Coronary artery (tissue), 2 donors: ENCODE results near the gene KLK14.

ENCODE experiments used
- DNase-seq: peaks from one replicate; pipeline ENCODE4 v3.0.0-alpha.2; 2017; ENCODE audit warnings: low spot score
- H3K27ac ChIP-seq, 2 donors: fragments of 200-600 bp; sonication (generic); one replicate each; pipeline ENCODE4 v1.5.1; 2016 to 2019
- H3K4me3 ChIP-seq: fragments of 200-600 bp; sonication (generic); 2 replicates; pipeline ENCODE4 v1.5.1; 2016; ENCODE audit warnings: mild to moderate bottlenecking, moderate library complexity
- TF ChIP-seq, protein P1 (sequence below): fragments of 200-600 bp; sonication (generic); IDR thresholded peaks from one replicate; pipeline ENCODE4 v1.5.1; 2019; ENCODE audit warnings: antibody characterized with exemption

KLK14 gene, protein sequence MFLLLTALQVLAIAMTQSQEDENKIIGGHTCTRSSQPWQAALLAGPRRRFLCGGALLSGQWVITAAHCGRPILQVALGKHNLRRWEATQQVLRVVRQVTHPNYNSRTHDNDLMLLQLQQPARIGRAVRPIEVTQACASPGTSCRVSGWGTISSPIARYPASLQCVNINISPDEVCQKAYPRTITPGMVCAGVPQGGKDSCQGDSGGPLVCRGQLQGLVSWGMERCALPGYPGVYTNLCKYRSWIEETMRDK

DNA sequence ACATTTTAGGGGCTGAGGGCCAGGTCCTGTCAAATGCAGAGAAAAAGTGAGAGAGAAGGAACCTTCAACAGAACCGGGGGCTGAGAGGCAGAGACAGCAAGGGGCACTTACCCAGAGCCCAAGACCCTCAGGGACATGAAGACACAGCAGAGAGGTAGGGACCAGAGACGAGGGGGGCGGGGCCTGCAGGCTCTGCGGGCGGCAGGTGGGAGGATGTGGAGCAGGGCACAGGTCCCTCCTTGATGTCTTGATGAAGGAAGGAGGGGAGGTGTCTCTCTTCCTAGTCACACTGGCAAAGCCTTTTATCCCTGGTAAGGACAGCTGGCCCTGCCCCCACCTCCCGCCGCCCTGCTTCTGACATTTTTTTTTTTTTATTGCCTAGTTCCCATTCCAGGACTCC, at the start of gene KLK14:
TSS of gene KLK14 (minus strand) at position 277 of the 400 bp plus-strand sequence. CDS start at position 4, 273 bp downstream.
- no peak for DNase-seq
- no peak within 1 kb of the TSS for H3K27ac ChIP-seq
- H3K4me3 ChIP-seq = no peak within 1 kb of the TSS
- TF ChIP-seq, protein P1, sequence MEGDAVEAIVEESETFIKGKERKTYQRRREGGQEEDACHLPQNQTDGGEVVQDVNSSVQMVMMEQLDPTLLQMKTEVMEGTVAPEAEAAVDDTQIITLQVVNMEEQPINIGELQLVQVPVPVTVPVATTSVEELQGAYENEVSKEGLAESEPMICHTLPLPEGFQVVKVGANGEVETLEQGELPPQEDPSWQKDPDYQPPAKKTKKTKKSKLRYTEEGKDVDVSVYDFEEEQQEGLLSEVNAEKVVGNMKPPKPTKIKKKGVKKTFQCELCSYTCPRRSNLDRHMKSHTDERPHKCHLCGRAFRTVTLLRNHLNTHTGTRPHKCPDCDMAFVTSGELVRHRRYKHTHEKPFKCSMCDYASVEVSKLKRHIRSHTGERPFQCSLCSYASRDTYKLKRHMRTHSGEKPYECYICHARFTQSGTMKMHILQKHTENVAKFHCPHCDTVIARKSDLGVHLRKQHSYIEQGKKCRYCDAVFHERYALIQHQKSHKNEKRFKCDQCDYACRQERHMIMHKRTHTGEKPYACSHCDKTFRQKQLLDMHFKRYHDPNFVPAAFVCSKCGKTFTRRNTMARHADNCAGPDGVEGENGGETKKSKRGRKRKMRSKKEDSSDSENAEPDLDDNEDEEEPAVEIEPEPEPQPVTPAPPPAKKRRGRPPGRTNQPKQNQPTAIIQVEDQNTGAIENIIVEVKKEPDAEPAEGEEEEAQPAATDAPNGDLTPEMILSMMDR = no peak

DNA sequence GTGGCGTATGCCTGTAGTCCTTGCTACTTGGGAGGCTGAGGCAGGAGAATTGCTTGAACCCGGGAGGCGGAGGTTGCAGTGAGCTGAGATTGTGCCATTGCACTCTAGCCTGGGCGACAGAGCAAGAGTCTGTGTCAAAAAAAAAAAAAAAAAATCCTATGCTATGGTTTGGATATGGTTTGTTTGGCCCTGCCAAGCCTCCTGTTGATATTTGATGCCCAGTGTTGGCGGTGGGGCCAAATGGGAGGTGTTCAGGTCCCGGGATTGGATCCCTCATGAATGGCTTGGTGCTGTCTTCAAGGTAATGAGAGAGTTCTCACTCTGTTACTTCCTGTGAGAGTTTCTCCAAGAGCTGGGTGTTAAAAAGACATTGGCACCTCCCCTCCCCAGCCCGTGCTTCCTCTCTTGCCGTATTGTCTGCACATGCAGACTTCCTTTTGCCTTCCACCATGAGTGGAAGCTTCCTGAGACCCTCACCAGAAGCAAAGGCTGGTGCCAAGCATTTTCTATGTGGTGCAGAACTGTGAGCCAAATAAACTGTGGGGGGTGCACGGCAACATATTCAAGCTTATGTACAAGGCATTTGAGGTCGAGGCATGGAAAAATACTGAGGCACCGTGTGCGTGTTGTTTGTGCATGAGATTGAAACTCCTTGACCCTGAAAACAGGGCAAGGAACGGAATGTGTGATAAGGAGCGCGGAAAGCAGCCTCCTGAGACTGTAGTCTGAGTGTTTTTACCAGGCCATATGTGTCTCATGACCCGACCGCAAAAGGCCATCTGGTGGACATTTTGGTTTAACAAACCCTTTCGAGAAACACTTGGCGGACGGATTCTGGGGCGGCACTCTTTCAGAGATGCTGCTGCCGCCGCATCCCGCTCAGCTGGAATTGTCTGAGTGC, 49.3 kb upstream of the KLK14 start:
- no peak for DNase-seq
- TF ChIP-seq, protein P1 = no peak
- Histone ChIP-seq H3K4me3 (no peak overlapping the region), H3K27ac (peak overlapping the region in 1 of 2 donors; percentile 58)

DNA sequence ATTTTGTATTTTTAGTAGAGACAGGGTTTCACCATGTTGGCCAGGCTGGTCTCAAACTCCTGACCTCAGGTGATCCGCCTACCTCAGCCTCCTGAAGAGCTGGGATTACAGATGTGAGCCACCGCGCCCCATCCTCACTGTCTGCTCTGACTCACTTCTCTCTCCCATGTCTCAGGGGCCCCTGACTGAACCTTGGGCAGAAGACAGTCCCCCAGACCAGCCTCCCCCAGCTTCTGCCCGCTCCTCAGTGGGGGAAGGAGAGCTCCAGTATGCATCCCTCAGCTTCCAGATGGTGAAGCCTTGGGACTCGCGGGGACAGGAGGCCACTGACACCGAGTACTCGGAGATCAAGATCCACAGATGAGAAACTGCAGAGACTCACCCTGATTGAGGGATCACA, 47.0 kb upstream of the KLK14 start:
- H3K27ac ChIP-seq = no peak overlapping the region
- TF ChIP-seq, protein P1 = no peak
- DNase-seq = no peak
- no peak overlapping the region for H3K4me3 ChIP-seq

DNA sequence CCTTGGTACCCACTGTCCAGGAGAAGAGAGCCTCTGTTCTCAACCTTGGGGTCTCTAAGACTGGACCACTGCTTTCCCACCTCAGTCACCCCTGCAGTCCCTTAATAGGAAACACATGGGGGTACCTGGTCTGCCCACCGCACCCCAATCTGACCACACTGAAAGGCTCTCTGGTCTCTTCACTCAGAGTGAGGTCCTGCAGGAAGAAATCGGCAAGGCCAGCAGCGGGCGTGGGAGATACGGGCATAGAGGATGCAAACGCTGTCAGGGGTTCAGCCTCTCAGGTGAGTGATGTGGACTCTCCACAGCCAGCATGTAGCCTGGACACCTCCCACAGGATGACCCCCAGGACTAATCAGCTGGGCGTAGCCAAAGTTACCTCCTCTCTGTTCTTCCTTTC, 45.5 kb upstream of the KLK14 start:
- no peak for DNase-seq
- H3K4me3 ChIP-seq = no peak overlapping the region
- H3K27ac ChIP-seq = peak overlapping the region in 1 of 2 donors; percentile 65
- TF ChIP-seq, protein P1 = no peak

DNA sequence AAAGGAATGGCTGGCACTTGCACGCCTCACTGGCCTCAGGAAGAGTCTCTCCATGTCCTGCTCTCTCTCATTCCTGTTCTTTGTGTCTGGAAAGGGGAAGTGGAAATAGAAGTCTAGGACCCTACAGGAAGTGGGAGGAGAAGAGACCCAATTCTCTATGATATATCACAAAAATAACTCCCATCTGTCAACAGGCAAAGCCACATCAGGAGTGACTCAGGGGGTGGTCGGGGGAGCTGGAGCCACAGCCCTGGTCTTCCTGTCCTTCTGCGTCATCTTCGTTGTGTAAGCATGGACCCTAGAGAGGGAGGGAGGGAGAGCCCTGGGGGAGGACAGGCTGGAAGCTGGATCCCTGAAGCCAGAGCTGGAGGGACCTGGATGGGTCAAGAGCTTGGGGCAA, 45.1 kb upstream of the KLK14 start:
- DNase-seq = no peak
- Histone ChIP-seq H3K4me3 (no peak overlapping the region), H3K27ac (peak overlapping the region in 1 of 2 donors; percentile 65)
- TF ChIP-seq, protein P1 = no peak

DNA sequence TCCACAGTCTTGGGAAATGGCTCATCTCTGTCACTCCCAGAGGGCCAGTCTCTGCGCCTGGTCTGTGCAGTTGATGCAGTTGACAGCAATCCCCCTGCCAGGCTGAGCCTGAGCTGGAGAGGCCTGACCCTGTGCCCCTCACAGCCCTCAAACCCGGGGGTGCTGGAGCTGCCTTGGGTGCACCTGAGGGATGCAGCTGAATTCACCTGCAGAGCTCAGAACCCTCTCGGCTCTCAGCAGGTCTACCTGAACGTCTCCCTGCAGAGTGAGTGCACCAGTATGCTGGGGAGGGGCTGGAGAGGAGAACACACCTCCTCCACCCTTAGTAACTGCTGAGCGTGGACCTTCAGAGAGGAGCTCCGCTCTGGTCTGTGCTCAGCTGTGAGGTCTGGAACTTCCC, 44.3 kb upstream of the KLK14 start:
- H3K27ac ChIP-seq = peak overlapping the region in 1 of 2 donors; percentile 82
- TF ChIP-seq, protein P1 = no peak
- DNase-seq = no peak
- peak overlapping the region; percentile 59 for H3K4me3 ChIP-seq
